GM23338 (cell line): ENCODE measurements around the gene TTC13. TPM values are rescaled to one million over a fixed set of nuclear protein-coding genes. Genes with fewer than 3 reads are reported as not detected.

ENCODE experiments used
- ATAC-seq: fragments of 200-7000 bp; cut with Tn5 transposase; 3 replicates; pipeline ENCODE4 v1.9.1; 2020
- DNase-seq: peaks from one replicate; pipeline ENCODE4 v3.0.0-alpha.2; 2015; ENCODE audit warnings: low spot score
- H2AFZ ChIP-seq: fragments of 200-600 bp; sonication (generic); 2 replicates; pipeline ENCODE4 v1.8.0; 2016; ENCODE audit warnings: antibody characterized with exemption, mild to moderate bottlenecking, moderate library complexity
- H3F3A ChIP-seq: fragments of 200-600 bp; sonication (generic); replicated peaks from 2 replicates; pipeline ENCODE4 v1.8.0; 2017; ENCODE audit warnings: antibody characterized with exemption, mixed run types, low read depth
- H3K27ac ChIP-seq: fragments of 200-600 bp; sonication (generic); 2 replicates; pipeline ENCODE4 v1.6.1; 2016; ENCODE audit warnings: low read depth
- H3K27me3 ChIP-seq: fragments of 200-600 bp; sonication (generic); 2 replicates; pipeline ENCODE4 v1.8.0; 2016; ENCODE audit warnings: mild to moderate bottlenecking, mixed run types, moderate library complexity; ENCODE audit not compliant: insufficient read depth
- H3K36me3 ChIP-seq: fragments of 200-600 bp; sonication (generic); 2 replicates; pipeline ENCODE4 v1.8.0; 2016; ENCODE audit warnings: mild to moderate bottlenecking; ENCODE audit not compliant: insufficient read depth
- H3K4me1 ChIP-seq: fragments of 200-600 bp; sonication (generic); 2 replicates; pipeline ENCODE4 v1.8.0; 2016; ENCODE audit warnings: mild to moderate bottlenecking, moderate library complexity; ENCODE audit not compliant: insufficient read depth
- H3K4me2 ChIP-seq: fragments of 200-600 bp; sonication (generic); 2 replicates; pipeline ENCODE4 v1.7.1; 2017; ENCODE audit warnings: mixed run types
- H3K4me3 ChIP-seq: fragments of 200-600 bp; sonication (generic); 2 replicates; pipeline ENCODE4 v1.6.1; 2016; ENCODE audit warnings: mixed run types
- H3K79me2 ChIP-seq: fragments of 200-600 bp; sonication (generic); replicated peaks from 2 replicates; pipeline ENCODE4 v1.8.0; 2017; ENCODE audit warnings: mild to moderate bottlenecking; ENCODE audit not compliant: insufficient read depth
- H3K9me2 ChIP-seq: fragments of 200-600 bp; sonication (generic); 2 replicates; pipeline ENCODE4 v1.8.0; 2017; ENCODE audit not compliant: insufficient read depth
- H4K20me1 ChIP-seq: fragments of 200-600 bp; sonication (generic); replicated peaks from 2 replicates; pipeline ENCODE4 v1.8.0; 2017; ENCODE audit warnings: mild to moderate bottlenecking; ENCODE audit not compliant: insufficient read depth
- H3K27ac Mint-ChIP-seq: 2 replicates; pipeline ENCODE4 v1.8.0; 2020; ENCODE audit warnings: inconsistent platforms, mild to moderate bottlenecking, moderate library complexity, mixed read lengths
- H3K27me3 Mint-ChIP-seq: 3 replicates; pipeline ENCODE4 v1.8.0; 2022; ENCODE audit warnings: low read depth, mild to moderate bottlenecking, moderate library complexity, mixed read lengths, inconsistent platforms; ENCODE audit not compliant: insufficient read depth, poor library complexity
- H3K36me3 Mint-ChIP-seq: 3 replicates; pipeline ENCODE4 v1.8.0; 2021; ENCODE audit warnings: low read depth, mild to moderate bottlenecking, inconsistent platforms, moderate library complexity, mixed read lengths
- H3K4me1 Mint-ChIP-seq: 3 replicates; pipeline ENCODE4 v1.8.0; 2020; ENCODE audit warnings: mild to moderate bottlenecking, inconsistent platforms, mixed read lengths
- H3K4me3 Mint-ChIP-seq: 3 replicates; pipeline ENCODE4 v1.8.0; 2021; ENCODE audit warnings: moderate library complexity, mild to moderate bottlenecking, inconsistent platforms, mixed read lengths
- H3K9me3 Mint-ChIP-seq: 3 replicates; pipeline ENCODE4 v1.8.0; 2020; ENCODE audit warnings: moderate library complexity, mild to moderate bottlenecking, inconsistent platforms, mixed read lengths
- CTCF ChIP-seq, 2 experiments: fragments of 200-600 bp in 1 of 2; sonication (generic) in 1 of 2; conservative IDR thresholded peaks; 2 replicates each; pipeline versions ENCODE4 v1.5.1 to v1.6.1; 2016 to 2017; ENCODE audit warnings: antibody characterized with exemption in 2 of 2, low read depth in 2 of 2, mild to moderate bottlenecking in 2 of 2, moderate library complexity in 1 of 2
- ETS1 ChIP-seq: IDR thresholded peaks from 2 replicates; pipeline ENCODE4 v1.6.1; 2016; ENCODE audit warnings: antibody characterized with exemption
- EZH2 ChIP-seq: fragments of 200-600 bp; sonication (generic); IDR thresholded peaks from one replicate; pipeline ENCODE4 v1.8.0; 2017; ENCODE audit warnings: antibody characterized with exemption, mild to moderate bottlenecking, low read depth; ENCODE audit not compliant: unreplicated experiment
- NANOG ChIP-seq: IDR thresholded peaks from 2 replicates; pipeline ENCODE4 v1.6.1; 2016; ENCODE audit warnings: antibody characterized with exemption, borderline replicate concordance
- POLR2AphosphoS5 ChIP-seq: IDR thresholded peaks from 2 replicates; pipeline ENCODE4 v1.6.1; 2016; ENCODE audit warnings: antibody characterized with exemption, low read depth
- REST ChIP-seq: IDR thresholded peaks from one replicate; pipeline ENCODE4 v1.6.1; 2018; ENCODE audit warnings: antibody characterized with exemption; ENCODE audit not compliant: unreplicated experiment
- ZNF114 ChIP-seq: fragments of 250-450 bp; sonication (Bioruptor Pico); IDR thresholded peaks from 2 replicates; pipeline ENCODE4 v1.5.0; 2020; ENCODE audit warnings: mild to moderate bottlenecking, moderate library complexity
- ZNF331 ChIP-seq: fragments of 250-450 bp; sonication (Bioruptor Pico); IDR thresholded peaks from 2 replicates; pipeline ENCODE4 v1.5.0; 2020; ENCODE audit warnings: low read depth, mild to moderate bottlenecking, moderate library complexity
- polyA plus RNA-seq: library from polyadenylated mRNA; unstranded; fragments of >200 nt; fragmentation: Nextera tagmentation; extraction: Ambion mirVana; gene quantifications from 2 replicates; pipeline ENCODE4 v1.2.1, GENCODE V29; 2016
- total RNA-seq: library from RNA; depleted of rRNA; stranded (reverse); fragments of >200 nt; shearing (Covaris generic); gene quantifications from 2 replicates; pipeline ENCODE4 v1.2.3, GENCODE V29; 2014

TTC13 gene
- total and polyA plus RNA-seq, 2 experiments from 2014 or later: 3.8 to 9.4 TPM

GRCh38 chr1:230900984-230901383 is 77.7 kb downstream of the TTC13 start:
- Histone ChIP-seq H3F3A (no peaks in the 10 kb centered on the region), H3K27me3 (no peaks in the 10 kb centered on the region), H3K27ac (no peak overlapping the region), H3K4me3 (no peak overlapping the region), H3K9me2 (no peaks in the 10 kb centered on the region), H4K20me1 (no peaks in the 10 kb centered on the region; the same call in 1 of the 2 replicates), H3K4me2 (no peak overlapping the region), H3K4me1 (no peaks in the 10 kb centered on the region), H2AFZ (no peak overlapping the region), H3K79me2 (no peaks in the 10 kb centered on the region), H3K36me3 (no peaks in the 10 kb centered on the region)
- H3K36me3 Mint-ChIP-seq: no peaks in the 10 kb centered on the region
- ATAC-seq (no peak), DNase-seq (no peak)
- no peaks in the 10 kb centered on the region for H3K4me1 Mint-ChIP-seq
- H3K4me3 Mint-ChIP-seq: no peak overlapping the region
- H3K27me3 Mint-ChIP-seq: no peaks in the 10 kb centered on the region
- H3K27ac Mint-ChIP-seq: no peak overlapping the region
- no peaks in the 10 kb centered on the region for H3K9me3 Mint-ChIP-seq
- TF ChIP-seq ZNF331 (CRISPR knock-in tag): no peak
- no peak for TF ChIP-seq NANOG
- no peak for TF ChIP-seq ZNF114 (CRISPR knock-in tag)
- TF ChIP-seq REST: no peak
- no peak for TF ChIP-seq CTCF (conservative IDR thresholded peaks at IDR 0.05; ENCODE audit: low read depth in 2 of 2)

- Mint-ChIP-seq H3K4me3 (no peak overlapping the region), H3K27me3 (no peaks in the 10 kb centered on the region), H3K36me3 (no peaks in the 10 kb centered on the region), H3K9me3 (no peaks in the 10 kb centered on the region), H3K27ac (no peak overlapping the region), H3K4me1 (peaks cover 2% of the 10 kb centered on the region; the same call in 1 of the 3 replicates)
- no peak for TF ChIP-seq CTCF (conservative IDR thresholded peaks at IDR 0.05; ENCODE audit: low read depth in 2 of 2)
- no peak for TF ChIP-seq ETS1
- TF ChIP-seq POLR2AphosphoS5: no peak
- TF ChIP-seq EZH2: no peak
- Histone ChIP-seq H3K4me2 (no peak overlapping the region), H3K27me3 (no peaks in the 10 kb centered on the region), H3K36me3 (no peaks in the 10 kb centered on the region), H3F3A (no peaks in the 10 kb centered on the region), H3K27ac (no peak overlapping the region), H2AFZ (no peak overlapping the region), H3K4me3 (no peak overlapping the region), H4K20me1 (no peaks in the 10 kb centered on the region; the same call in 1 of the 2 replicates), H3K4me1 (no peaks in the 10 kb centered on the region), H3K9me2 (no peaks in the 10 kb centered on the region), H3K79me2 (no peaks in the 10 kb centered on the region)
- no peak for DNase-seq
- no peak for ATAC-seq
These were observed 78.8 kb downstream of the TTC13 start for GRCh38 chr1:230899841-230900251.
